GM06990 (cell line): ENCODE measurements around the gene DNHD1.
A peak's percentile ranks its signal among the peaks of the same experiment; 100 is the strongest.

ENCODE experiments used
- DNase-seq: peaks from one replicate; pipeline ENCODE4 v3.0.0-alpha.2; 2011; ENCODE audit not compliant: insufficient read length; ENCODE audit errors: extremely low read depth
- H3K27me3 ChIP-seq: replicated peaks from 2 replicates; pipeline ENCODE4 v1.6.0; 2011; ENCODE audit warnings: low read length; ENCODE audit not compliant: control insufficient read depth, insufficient read depth
- H3K36me3 ChIP-seq: 2 replicates; pipeline ENCODE4 v1.5.1; 2011; ENCODE audit warnings: low read length; ENCODE audit not compliant: control insufficient read depth, insufficient read depth
- H3K4me3 ChIP-seq: replicated peaks from 2 replicates; pipeline ENCODE4 v1.5.1; 2011; ENCODE audit warnings: low read depth, mild to moderate bottlenecking, control low read depth, low read length
- TF ChIP-seq, protein P1 (sequence below): IDR thresholded peaks from 2 replicates; pipeline ENCODE4 v1.5.1; 2011; ENCODE audit warnings: low read length, control low read depth, mild to moderate bottlenecking, inconsistent platforms; ENCODE audit not compliant: insufficient read depth, poor library complexity, severe bottlenecking

Gene DNHD1

DNA sequence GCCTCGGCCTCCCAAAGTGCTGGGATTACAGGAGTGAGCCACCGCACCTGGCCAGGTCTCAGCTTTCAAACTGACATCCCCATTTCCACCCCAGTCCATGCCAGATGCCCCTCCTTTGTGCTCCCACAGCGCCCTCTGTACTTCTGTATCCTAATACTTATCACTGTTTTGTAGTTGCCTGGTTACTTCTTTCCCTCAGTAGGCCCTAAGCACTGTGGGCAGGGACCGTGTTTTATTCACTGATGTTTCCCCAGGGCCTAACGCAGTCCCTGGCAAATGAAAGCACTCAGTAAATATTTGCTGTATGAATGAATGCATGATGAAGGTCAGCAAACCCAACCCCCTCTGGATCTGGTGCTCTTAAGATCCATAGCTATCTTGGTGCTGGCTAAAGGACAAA is 21.1 kb upstream of the DNHD1 start:
- Histone ChIP-seq H3K36me3 (peaks cover 23% of the 10 kb centered on the region), H3K27me3 (no peaks in the 10 kb centered on the region), H3K4me3 (no peak overlapping the region)
- TF ChIP-seq, protein P1, sequence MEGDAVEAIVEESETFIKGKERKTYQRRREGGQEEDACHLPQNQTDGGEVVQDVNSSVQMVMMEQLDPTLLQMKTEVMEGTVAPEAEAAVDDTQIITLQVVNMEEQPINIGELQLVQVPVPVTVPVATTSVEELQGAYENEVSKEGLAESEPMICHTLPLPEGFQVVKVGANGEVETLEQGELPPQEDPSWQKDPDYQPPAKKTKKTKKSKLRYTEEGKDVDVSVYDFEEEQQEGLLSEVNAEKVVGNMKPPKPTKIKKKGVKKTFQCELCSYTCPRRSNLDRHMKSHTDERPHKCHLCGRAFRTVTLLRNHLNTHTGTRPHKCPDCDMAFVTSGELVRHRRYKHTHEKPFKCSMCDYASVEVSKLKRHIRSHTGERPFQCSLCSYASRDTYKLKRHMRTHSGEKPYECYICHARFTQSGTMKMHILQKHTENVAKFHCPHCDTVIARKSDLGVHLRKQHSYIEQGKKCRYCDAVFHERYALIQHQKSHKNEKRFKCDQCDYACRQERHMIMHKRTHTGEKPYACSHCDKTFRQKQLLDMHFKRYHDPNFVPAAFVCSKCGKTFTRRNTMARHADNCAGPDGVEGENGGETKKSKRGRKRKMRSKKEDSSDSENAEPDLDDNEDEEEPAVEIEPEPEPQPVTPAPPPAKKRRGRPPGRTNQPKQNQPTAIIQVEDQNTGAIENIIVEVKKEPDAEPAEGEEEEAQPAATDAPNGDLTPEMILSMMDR = no peak
- DNase-seq = no peak

DNA sequence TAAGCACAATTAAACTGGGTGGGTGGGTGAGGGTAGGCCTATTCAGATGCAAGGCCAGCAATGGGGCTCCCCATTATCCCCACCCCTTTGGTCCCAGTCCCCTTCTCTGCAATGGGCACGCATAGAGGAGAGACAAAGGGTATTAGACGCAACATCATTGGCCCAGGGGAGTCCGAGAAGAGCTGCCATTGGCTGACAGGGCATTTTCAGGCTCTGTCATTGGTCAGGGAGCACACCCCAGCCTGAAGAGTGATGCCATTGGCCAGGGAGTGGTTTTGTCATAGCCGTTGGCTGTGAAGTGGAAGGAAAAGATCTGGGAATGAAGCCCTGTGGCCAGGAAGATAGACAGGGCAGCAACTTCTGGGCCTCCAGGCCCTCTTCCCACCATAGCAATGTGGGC is 20.5 kb upstream of the DNHD1 start:
- H3K36me3 ChIP-seq = peaks cover 23% of the 10 kb centered on the region
- H3K27me3 ChIP-seq = no peaks in the 10 kb centered on the region
- H3K4me3 ChIP-seq = no peak overlapping the region
- no peak for DNase-seq
- TF ChIP-seq, protein P1 = no peak

DNA sequence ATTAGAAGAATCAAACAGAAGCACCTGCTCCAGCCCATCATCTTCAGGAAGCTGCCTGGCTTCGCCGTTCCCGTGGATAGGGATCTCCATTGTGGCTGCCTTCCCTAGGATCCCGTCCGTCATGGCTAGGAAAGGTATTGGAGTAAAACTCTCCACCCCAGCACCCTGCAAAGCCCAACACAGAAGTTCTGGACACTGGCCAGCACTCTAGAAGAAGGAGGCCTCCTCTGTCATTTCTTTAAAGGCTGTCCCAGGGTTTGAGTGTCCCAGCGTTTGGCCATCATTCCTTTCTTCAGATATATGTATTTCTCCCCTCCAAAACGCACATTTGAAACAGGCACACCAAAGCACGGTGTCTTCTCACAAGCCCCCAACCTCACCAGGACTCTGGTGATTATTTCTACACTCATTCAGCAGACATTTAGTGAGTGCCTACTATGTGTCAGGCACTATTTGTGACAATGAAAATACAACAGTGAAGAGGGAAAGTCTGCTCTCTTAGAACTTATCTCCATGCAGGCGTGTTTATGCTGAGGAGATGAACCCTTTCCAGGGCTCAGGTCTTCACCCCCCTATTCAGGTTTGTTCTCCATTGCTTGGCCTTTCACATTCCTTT is 16.7 kb upstream of the DNHD1 start:
- TF ChIP-seq, protein P1 = no peak
- no peak for DNase-seq
- Histone ChIP-seq H3K36me3 (peaks cover 33% of the 10 kb centered on the region), H3K27me3 (no peaks in the 10 kb centered on the region), H3K4me3 (peak overlapping the region; percentile 87)

DNA sequence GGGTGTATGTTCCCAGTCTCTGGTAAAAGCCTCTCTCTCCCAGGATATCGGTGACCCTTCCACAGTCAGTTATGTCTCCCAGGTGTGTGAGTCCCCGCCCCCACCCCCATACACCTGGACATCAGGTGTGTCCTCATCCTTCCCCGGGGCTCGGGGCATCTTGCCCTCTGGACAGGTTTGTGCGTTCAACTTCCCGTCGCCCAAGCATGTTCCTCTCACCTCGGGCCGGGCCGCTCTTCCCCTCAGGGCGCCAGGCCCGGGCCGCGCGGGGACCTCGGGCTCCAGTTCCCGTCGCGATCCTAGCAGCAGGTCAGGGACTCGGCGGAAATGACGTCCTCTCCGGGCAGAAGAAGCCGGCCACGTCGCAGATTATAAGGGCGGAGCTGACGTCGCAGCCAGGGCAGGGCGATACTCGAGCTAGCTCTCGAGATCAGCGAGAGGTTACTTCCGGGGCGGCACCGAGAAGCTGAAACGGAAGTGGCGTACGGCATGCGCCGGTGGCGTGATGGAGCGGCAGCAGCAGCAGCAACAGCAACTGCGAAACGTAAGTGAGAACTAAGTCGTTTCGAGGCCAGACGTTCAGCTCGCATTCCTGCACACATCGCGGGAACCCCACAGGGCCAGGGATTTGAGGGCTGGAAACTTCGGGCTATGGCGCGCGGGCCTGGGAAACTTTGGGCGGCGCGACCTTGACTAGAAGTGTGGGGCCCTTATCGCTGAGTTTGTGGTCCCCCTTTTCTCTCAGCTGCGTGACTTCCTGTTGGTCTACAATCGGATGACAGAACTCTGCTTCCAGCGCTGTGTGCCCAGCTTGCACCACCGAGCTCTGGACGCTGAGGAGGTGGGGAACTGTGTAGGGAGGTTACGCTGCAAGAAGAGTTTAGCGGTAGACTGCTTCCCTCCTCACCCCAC is 15.8 kb upstream of the DNHD1 start, which contains the start of the genes ARFIP2 and TIMM10B:
ARFIP2 (minus strand) TSS at position 320 of the 912 bp plus-strand sequence. CDS start 910 bp downstream, outside the sequence.
TIMM10B (plus strand) TSS at position 490 of the 912 bp plus-strand sequence; CDS start at position 506, 16 bp downstream.
- H3K27me3 ChIP-seq = no peaks in the 10 kb centered on the region
- TF ChIP-seq, protein P1 = no peak
- H3K4me3 ChIP-seq = peak within 1 kb of the TSS; percentile 87
- peak; percentile 93 for DNase-seq
- peaks cover 33% of the 10 kb centered on the region for H3K36me3 ChIP-seq

DNA sequence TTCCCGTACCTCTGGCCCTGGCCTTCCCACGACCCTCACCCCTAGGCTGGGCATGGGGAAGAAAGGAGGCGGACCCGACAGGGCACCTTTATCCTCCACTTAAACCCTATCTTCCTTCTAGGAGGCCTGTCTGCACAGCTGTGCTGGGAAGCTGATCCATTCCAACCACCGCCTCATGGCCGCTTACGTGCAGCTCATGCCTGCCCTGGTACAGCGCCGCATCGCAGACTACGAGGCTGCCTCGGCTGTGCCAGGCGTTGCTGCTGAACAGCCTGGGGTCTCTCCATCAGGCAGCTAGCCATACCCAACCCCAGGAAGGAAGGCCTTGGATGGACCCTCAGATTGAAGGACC is 15.2 kb upstream of the DNHD1 start:
- DNase-seq = no peak

More for the DNA sequence above, 15.2 kb upstream of the DNHD1 start:
- H3K4me3 ChIP-seq = peak overlapping the region; percentile 87
- peaks cover 31% of the 10 kb centered on the region for H3K36me3 ChIP-seq
- no peaks in the 10 kb centered on the region for H3K27me3 ChIP-seq
- TF ChIP-seq, protein P1 = no peak
